CD14-positive monocyte (primary cell): ENCODE measurements around the gene CASP10. TPM values are rescaled to one million over a fixed set of nuclear protein-coding genes. Genes with fewer than 3 reads are reported as not detected.
A peak's percentile ranks its signal among the peaks of the same experiment; 100 is the strongest.
"Not testable (repeated sequence)": the region's sequence is repeated elsewhere in the genome, so short reads cannot be mapped to it uniquely, and the experiment has no call there.

Experiments
- DNase-seq, 3 donors: peaks; one replicate each; pipeline ENCODE4 v3.0.0-alpha.2; 2011 to 2022
- H2AFZ ChIP-seq: 2 replicates; pipeline ENCODE4 v1.6.0; 2012; ENCODE audit warnings: mild to moderate bottlenecking, low read depth, low read length, inconsistent platforms; ENCODE audit not compliant: insufficient read depth, poor library complexity, severe bottlenecking
- H3K27ac ChIP-seq, 2 donors: 1 replicate in 1 of 2; 2 replicates in 1 of 2; pipeline ENCODE4 v1.5.1; 2012 to 2013; ENCODE audit warnings: low read length in 2 of 2, control low read depth in 1 of 2, inconsistent platforms in 1 of 2, low read depth in 1 of 2, mild to moderate bottlenecking in 1 of 2
- H3K27me3 ChIP-seq, 2 donors: one replicate each; pipeline versions ENCODE4 v1.6.0 to v1.6.1; 2011 to 2013; ENCODE audit warnings: low read length in 2 of 2; ENCODE audit not compliant: control insufficient read depth in 2 of 2, insufficient read depth in 2 of 2
- H3K36me3 ChIP-seq, 2 donors: replicated peaks in 1 of 2; 1 replicate in 1 of 2; 2 replicates in 1 of 2; pipeline versions ENCODE4 v1.5.1 to v1.6.1; 2012 to 2013; ENCODE audit warnings: low read length in 2 of 2, control low read depth in 1 of 2, inconsistent platforms in 1 of 2, mild to moderate bottlenecking in 1 of 2; ENCODE audit not compliant: insufficient read depth in 2 of 2, control insufficient read depth in 1 of 2
- H3K4me1 ChIP-seq, 2 donors: 1 replicate in 1 of 2; 2 replicates in 1 of 2; pipeline versions ENCODE4 v1.5.1 to v1.6.1; 2012 to 2013; ENCODE audit warnings: low read length in 2 of 2, control low read depth in 1 of 2, inconsistent platforms in 1 of 2, mild to moderate bottlenecking in 1 of 2, moderate library complexity in 1 of 2; ENCODE audit not compliant: insufficient read depth in 2 of 2, control insufficient read depth in 1 of 2
- H3K4me2 ChIP-seq: replicated peaks from 2 replicates; pipeline ENCODE3; 2012; ENCODE audit warnings: low read length, moderate library complexity, mild to moderate bottlenecking; ENCODE audit not compliant: poor library complexity, severe bottlenecking; ENCODE audit errors: extremely low read depth
- H3K4me3 ChIP-seq, 3 experiments: fragments of 200-600 bp in 1 of 3; sonication (generic) in 1 of 3; replicated peaks in 1 of 3; 1 replicate in 2 of 3; 2 replicates in 1 of 3; pipeline ENCODE4 v1.5.1; 2011 to 2013; ENCODE audit warnings: low read length in 3 of 3, mild to moderate bottlenecking in 3 of 3, control low read depth in 2 of 3, low read depth in 2 of 3, inconsistent platforms in 1 of 3, moderate library complexity in 1 of 3
- H3K79me2 ChIP-seq: 2 replicates; pipeline ENCODE4 v1.6.0; 2012; ENCODE audit warnings: mild to moderate bottlenecking, control low read depth, inconsistent platforms, low read length, moderate library complexity; ENCODE audit not compliant: insufficient read depth
- H3K9ac ChIP-seq: 2 replicates; pipeline ENCODE4 v1.6.0; 2017; ENCODE audit warnings: low read length, mild to moderate bottlenecking; ENCODE audit not compliant: insufficient read depth, poor library complexity, severe bottlenecking
- H3K9me3 ChIP-seq, 2 donors: replicated peaks in 1 of 2; 1 replicate in 1 of 2; 2 replicates in 1 of 2; pipeline versions ENCODE4 v1.5.1 to v1.6.1; 2012 to 2013; ENCODE audit warnings: low read length in 2 of 2, control low read depth in 1 of 2; ENCODE audit not compliant: control insufficient read depth in 1 of 2, insufficient read depth in 1 of 2
- H4K20me1 ChIP-seq: 2 replicates; pipeline ENCODE4 v1.6.0; 2012; ENCODE audit warnings: mild to moderate bottlenecking, low read length, control low read depth, moderate library complexity; ENCODE audit not compliant: insufficient read depth
- H3K27ac Mint-ChIP-seq, 7 donors: one replicate each; pipeline ENCODE4 v1.8.0; 2020; ENCODE audit warnings: mild to moderate bottlenecking in 7 of 7, mixed read lengths in 7 of 7, moderate library complexity in 6 of 7, inconsistent platforms in 2 of 7
- H3K27me3 Mint-ChIP-seq, 3 donors: one replicate each; pipeline ENCODE4 v1.8.0; 2021 to 2022; ENCODE audit warnings: low read depth in 3 of 3, mild to moderate bottlenecking in 3 of 3, mixed read lengths in 3 of 3, moderate library complexity in 3 of 3, inconsistent platforms in 1 of 3
- H3K36me3 Mint-ChIP-seq, 2 donors: one replicate each; pipeline ENCODE4 v1.8.0; 2020; ENCODE audit warnings: mixed read lengths in 2 of 2, inconsistent platforms in 1 of 2, mild to moderate bottlenecking in 1 of 2
- H3K4me1 Mint-ChIP-seq: one replicate; pipeline ENCODE4 v1.8.0; 2020; ENCODE audit warnings: mild to moderate bottlenecking, mixed read lengths
- H3K4me3 Mint-ChIP-seq, 2 donors: one replicate each; pipeline ENCODE4 v1.8.0; 2020; ENCODE audit warnings: mild to moderate bottlenecking in 2 of 2, mixed read lengths in 2 of 2, moderate library complexity in 1 of 2
- H3K9me3 Mint-ChIP-seq, 7 donors: one replicate each; pipeline ENCODE4 v1.8.0; 2020 to 2022; ENCODE audit warnings: mixed read lengths in 7 of 7, mild to moderate bottlenecking in 6 of 7, moderate library complexity in 6 of 7, inconsistent platforms in 2 of 7
- CTCF ChIP-seq: fragments of 200-600 bp; IDR thresholded peaks from one replicate; pipeline ENCODE4 v1.8.0; 2022; ENCODE audit warnings: antibody characterized with exemption, mild to moderate bottlenecking
- WGBS: methylation state at CpG from one replicate; pipeline ENCODE4 v1.1.5; 2013; ENCODE audit warnings: missing lambda C conversion rate; ENCODE audit not compliant: insufficient coverage; 5-methylcytosine and 5-hydroxymethylcytosine counted together
- intact Hi-C, 2 donors: fragments of 100-400 bp; cut with micrococcal nuclease; formaldehyde crosslinking; loops; one replicate each; pipeline versions ENCODE4 v1.15.0 to v1.15.1; 2023
- polyA plus RNA-seq, 3 donors: library from polyadenylated mRNA; depleted of rRNA in 1 of 3; unstranded in 2 of 3; stranded (reverse) in 1 of 3; fragments of 300-500 nt in 2 of 3; fragments of >200 nt in 1 of 3; fragmentation: Illumina TruSeq in 2 of 3; gene quantifications; 1 replicate in 2 of 3; 2 replicates in 1 of 3; pipeline ENCODE4 v1.2.3, GENCODE V29; 2012 to 2021

CASP10 gene
- polyA plus RNA-seq, 3 donors = 17.7 to 23.3 (median 18.9) TPM

- H3K36me3 ChIP-seq, H4K20me1 ChIP-seq, H3K27me3 Mint-ChIP-seq, H3K27me3 ChIP-seq, H3K9me3 Mint-ChIP-seq, H3K9me3 ChIP-seq, H3K9ac ChIP-seq, H3K36me3 Mint-ChIP-seq: not testable (repeated sequence)
- DNase-seq = peak; percentile 84
- intact Hi-C loops = loop anchor here (5.0 to 10.0 kb wide), 4 partner anchors 33 to 345 kb away; partner anchors contain the start of genes STRADB (in 1 of the 2) and TRAK2 (in 1 of the 2)
- Mint-ChIP-seq H3K27ac (peak overlapping the region; percentile 86 to 99 (median 95)), H3K4me1 (peaks cover 72% of the 10 kb centered on the region), H3K4me3 (peak overlapping the region; percentile 57 to 84)
- Histone ChIP-seq H3K4me1 (peaks cover 66 to 91% of the 10 kb centered on the region in 2 donors), H3K4me2 (peak overlapping the region; percentile 61), H3K79me2 (peaks cover 71% of the 10 kb centered on the region), H2AFZ (peak overlapping the region; percentile 24), H3K4me3 (peak overlapping the region in 2 of 3 experiments; percentile 9 to 48), H3K27ac (peak overlapping the region; percentile 29 to 80)
- whole genome bisulfite sequencing = no CpG with 5 or more reads among the region's 21 CpGs
These were observed 56.4 kb downstream of the CASP10 start for GRCh38 chr2:201239167-201239935.

GRCh38 chr2:201242571-201243277 is 59.8 kb downstream of the CASP10 start:
- no peak for TF ChIP-seq CTCF
- H3K27ac ChIP-seq = peak overlapping the region in 1 of 2 donors; percentile 61
- H3K9me3 ChIP-seq = no peaks in the 10 kb centered on the region
- H4K20me1 ChIP-seq = no peaks in the 10 kb centered on the region
- peak in 1 of 3 donors; percentile 61 for DNase-seq
- H3K36me3 ChIP-seq = no peaks in the 10 kb centered on the region
- Mint-ChIP-seq H3K4me3 (no peak overlapping the region), H3K4me1 (peaks cover 74% of the 10 kb centered on the region), H3K27ac (peak overlapping the region; percentile 54 to 75 (median 69)), H3K36me3 (peaks cover 0 to 5% of the 10 kb centered on the region in 2 donors), H3K9me3 (no peaks in the 10 kb centered on the region), H3K27me3 (peaks cover 0 to 4% (median 1%) of the 10 kb centered on the region in 3 donors)
- H3K79me2 ChIP-seq = peaks cover 38% of the 10 kb centered on the region
- H3K4me3 ChIP-seq = peak overlapping the region in 1 of 3 experiments; percentile 39
- H3K9ac ChIP-seq = no peak overlapping the region
- H3K4me2 ChIP-seq = peak overlapping the region; percentile 37
- peaks cover 66 to 84% of the 10 kb centered on the region in 2 donors for H3K4me1 ChIP-seq
- no peaks in the 10 kb centered on the region for H3K27me3 ChIP-seq
- H2AFZ ChIP-seq = no peak overlapping the region
- intact Hi-C loops = no loop called here
